Endothelial cell of umbilical vein (primary cell): ENCODE data around the gene THAP4.

Source experiments
- CTCF ChIP-seq, 2 donors: IDR thresholded peaks; 1 replicate in 1 of 2; 2 replicates in 1 of 2; pipeline ENCODE4 v1.5.1; 2011; ENCODE audit warnings: low read length in 2 of 2, mild to moderate bottlenecking in 2 of 2, moderate library complexity in 2 of 2, control low read depth in 1 of 2, inconsistent platforms in 1 of 2, low read depth in 1 of 2; ENCODE audit not compliant: insufficient read depth in 1 of 2; ENCODE audit errors: extremely low read depth in 1 of 2
- EZH2 ChIP-seq: IDR thresholded peaks from 2 replicates; pipeline ENCODE4 v1.6.1; 2012; ENCODE audit warnings: borderline replicate concordance, low read depth, mild to moderate bottlenecking, moderate library complexity, low read length, inconsistent platforms; ENCODE audit not compliant: severe bottlenecking
- GATA2 ChIP-seq: IDR thresholded peaks from 2 replicates; pipeline ENCODE4 v1.7.0; 2011; ENCODE audit warnings: low read depth, mild to moderate bottlenecking, moderate library complexity, mixed read lengths, low read length; ENCODE audit not compliant: insufficient read length, insufficient read depth
- JUN ChIP-seq: IDR thresholded peaks from 2 replicates; pipeline ENCODE4 v1.6.1; 2011; ENCODE audit warnings: borderline replicate concordance, low read depth; ENCODE audit not compliant: insufficient read length, insufficient read depth
- MAX ChIP-seq: IDR thresholded peaks from 2 replicates; pipeline ENCODE4 v1.6.1; 2011; ENCODE audit not compliant: insufficient read depth, insufficient read length
- MYC ChIP-seq: IDR thresholded peaks from one replicate; pipeline ENCODE4 v1.6.1; 2011; ENCODE audit warnings: mild to moderate bottlenecking, low read depth, low read length
- POLR2A ChIP-seq: IDR thresholded peaks from 2 replicates; pipeline ENCODE4 v1.6.1; 2012; ENCODE audit warnings: low read depth, mild to moderate bottlenecking, control low read depth, low read length
- POLR2AphosphoS5 ChIP-seq: IDR thresholded peaks from 2 replicates; pipeline ENCODE4 v1.6.1; 2012; ENCODE audit warnings: low read depth, mild to moderate bottlenecking, control low read depth, low read length, moderate library complexity; ENCODE audit not compliant: insufficient read depth

- TF ChIP-seq CTCF (IDR thresholded peaks at IDR 0.05; ENCODE audit: extremely low read depth in 1 of 2, insufficient read depth in 1 of 2, low read depth in 1 of 2, low read length in 2 of 2) (no peak), POLR2A (no peak), JUN (no peak), POLR2AphosphoS5 (no peak), EZH2 (no peak), MAX (no peak), MYC (no peak), GATA2 (no peak)
Measured at GRCh38 chr2:241547781-241548450, 89.0 kb downstream of the THAP4 start.
